CD14-positive monocyte (primary cell): ENCODE data around the gene FBXL4. TPM values are rescaled to one million over a fixed set of nuclear protein-coding genes. Genes with fewer than 3 reads are reported as not detected.
A peak's percentile ranks its signal among the peaks of the same experiment; 100 is the strongest.

Source experiments
- DNase-seq, 3 donors: peaks; one replicate each; pipeline ENCODE4 v3.0.0-alpha.2; 2011 to 2022
- H2AFZ ChIP-seq: 2 replicates; pipeline ENCODE4 v1.6.0; 2012; ENCODE audit warnings: mild to moderate bottlenecking, low read depth, low read length, inconsistent platforms; ENCODE audit not compliant: insufficient read depth, poor library complexity, severe bottlenecking
- H3K27ac ChIP-seq, 2 donors: 1 replicate in 1 of 2; 2 replicates in 1 of 2; pipeline ENCODE4 v1.5.1; 2012 to 2013; ENCODE audit warnings: low read length in 2 of 2, control low read depth in 1 of 2, inconsistent platforms in 1 of 2, low read depth in 1 of 2, mild to moderate bottlenecking in 1 of 2
- H3K27me3 ChIP-seq, 2 donors: one replicate each; pipeline versions ENCODE4 v1.6.0 to v1.6.1; 2011 to 2013; ENCODE audit warnings: low read length in 2 of 2; ENCODE audit not compliant: control insufficient read depth in 2 of 2, insufficient read depth in 2 of 2
- H3K36me3 ChIP-seq, 2 donors: replicated peaks in 1 of 2; 1 replicate in 1 of 2; 2 replicates in 1 of 2; pipeline versions ENCODE4 v1.5.1 to v1.6.1; 2012 to 2013; ENCODE audit warnings: low read length in 2 of 2, control low read depth in 1 of 2, inconsistent platforms in 1 of 2, mild to moderate bottlenecking in 1 of 2; ENCODE audit not compliant: insufficient read depth in 2 of 2, control insufficient read depth in 1 of 2
- H3K4me1 ChIP-seq, 2 donors: 1 replicate in 1 of 2; 2 replicates in 1 of 2; pipeline versions ENCODE4 v1.5.1 to v1.6.1; 2012 to 2013; ENCODE audit warnings: low read length in 2 of 2, control low read depth in 1 of 2, inconsistent platforms in 1 of 2, mild to moderate bottlenecking in 1 of 2, moderate library complexity in 1 of 2; ENCODE audit not compliant: insufficient read depth in 2 of 2, control insufficient read depth in 1 of 2
- H3K4me2 ChIP-seq: replicated peaks from 2 replicates; pipeline ENCODE3; 2012; ENCODE audit warnings: low read length, moderate library complexity, mild to moderate bottlenecking; ENCODE audit not compliant: poor library complexity, severe bottlenecking; ENCODE audit errors: extremely low read depth
- H3K4me3 ChIP-seq, 3 experiments: fragments of 200-600 bp in 1 of 3; sonication (generic) in 1 of 3; replicated peaks in 1 of 3; 1 replicate in 2 of 3; 2 replicates in 1 of 3; pipeline ENCODE4 v1.5.1; 2011 to 2013; ENCODE audit warnings: low read length in 3 of 3, mild to moderate bottlenecking in 3 of 3, control low read depth in 2 of 3, low read depth in 2 of 3, inconsistent platforms in 1 of 3, moderate library complexity in 1 of 3
- H3K79me2 ChIP-seq: 2 replicates; pipeline ENCODE4 v1.6.0; 2012; ENCODE audit warnings: mild to moderate bottlenecking, control low read depth, inconsistent platforms, low read length, moderate library complexity; ENCODE audit not compliant: insufficient read depth
- H3K9ac ChIP-seq: 2 replicates; pipeline ENCODE4 v1.6.0; 2017; ENCODE audit warnings: low read length, mild to moderate bottlenecking; ENCODE audit not compliant: insufficient read depth, poor library complexity, severe bottlenecking
- H3K9me3 ChIP-seq, 2 donors: replicated peaks in 1 of 2; 1 replicate in 1 of 2; 2 replicates in 1 of 2; pipeline versions ENCODE4 v1.5.1 to v1.6.1; 2012 to 2013; ENCODE audit warnings: low read length in 2 of 2, control low read depth in 1 of 2; ENCODE audit not compliant: control insufficient read depth in 1 of 2, insufficient read depth in 1 of 2
- H4K20me1 ChIP-seq: 2 replicates; pipeline ENCODE4 v1.6.0; 2012; ENCODE audit warnings: mild to moderate bottlenecking, low read length, control low read depth, moderate library complexity; ENCODE audit not compliant: insufficient read depth
- H3K27ac Mint-ChIP-seq, 7 donors: one replicate each; pipeline ENCODE4 v1.8.0; 2020; ENCODE audit warnings: mild to moderate bottlenecking in 7 of 7, mixed read lengths in 7 of 7, moderate library complexity in 6 of 7, inconsistent platforms in 2 of 7
- H3K27me3 Mint-ChIP-seq, 3 donors: one replicate each; pipeline ENCODE4 v1.8.0; 2021 to 2022; ENCODE audit warnings: low read depth in 3 of 3, mild to moderate bottlenecking in 3 of 3, mixed read lengths in 3 of 3, moderate library complexity in 3 of 3, inconsistent platforms in 1 of 3
- H3K36me3 Mint-ChIP-seq, 2 donors: one replicate each; pipeline ENCODE4 v1.8.0; 2020; ENCODE audit warnings: mixed read lengths in 2 of 2, inconsistent platforms in 1 of 2, mild to moderate bottlenecking in 1 of 2
- H3K4me1 Mint-ChIP-seq: one replicate; pipeline ENCODE4 v1.8.0; 2020; ENCODE audit warnings: mild to moderate bottlenecking, mixed read lengths
- H3K4me3 Mint-ChIP-seq, 2 donors: one replicate each; pipeline ENCODE4 v1.8.0; 2020; ENCODE audit warnings: mild to moderate bottlenecking in 2 of 2, mixed read lengths in 2 of 2, moderate library complexity in 1 of 2
- H3K9me3 Mint-ChIP-seq, 7 donors: one replicate each; pipeline ENCODE4 v1.8.0; 2020 to 2022; ENCODE audit warnings: mixed read lengths in 7 of 7, mild to moderate bottlenecking in 6 of 7, moderate library complexity in 6 of 7, inconsistent platforms in 2 of 7
- CTCF ChIP-seq: fragments of 200-600 bp; IDR thresholded peaks from one replicate; pipeline ENCODE4 v1.8.0; 2022; ENCODE audit warnings: antibody characterized with exemption, mild to moderate bottlenecking
- WGBS: methylation state at CpG from one replicate; pipeline ENCODE4 v1.1.5; 2013; ENCODE audit warnings: missing lambda C conversion rate; ENCODE audit not compliant: insufficient coverage; 5-methylcytosine and 5-hydroxymethylcytosine counted together
- intact Hi-C, 2 donors: fragments of 100-400 bp; cut with micrococcal nuclease; formaldehyde crosslinking; loops; one replicate each; pipeline versions ENCODE4 v1.15.0 to v1.15.1; 2023
- polyA plus RNA-seq, 3 donors: library from polyadenylated mRNA; depleted of rRNA in 1 of 3; unstranded in 2 of 3; stranded (reverse) in 1 of 3; fragments of 300-500 nt in 2 of 3; fragments of >200 nt in 1 of 3; fragmentation: Illumina TruSeq in 2 of 3; gene quantifications; 1 replicate in 2 of 3; 2 replicates in 1 of 3; pipeline ENCODE4 v1.2.3, GENCODE V29; 2012 to 2021

FBXL4 gene
- polyA plus RNA-seq, 3 donors: 5.7 to 10.9 (median 8.6) TPM

- WGBS: 3% methylated on average over 44 of the region's 53 CpGs
- peaks cover 98 to 99% of the 10 kb centered on the region in 2 donors for H3K27me3 ChIP-seq
- no peak for TF ChIP-seq CTCF
- H4K20me1 ChIP-seq: no peaks in the 10 kb centered on the region
- DNase-seq: no peak
- H3K4me3 Mint-ChIP-seq: peak overlapping the region in 1 of 2 donors; percentile 75
- H3K36me3 Mint-ChIP-seq: peaks cover 0 to 15% of the 10 kb centered on the region in 2 donors
- intact Hi-C loops: no loop called here
- H3K9ac ChIP-seq: no peak overlapping the region
- H3K27ac Mint-ChIP-seq: no peak overlapping the region
- H3K4me1 ChIP-seq: peaks cover 15 to 19% of the 10 kb centered on the region in 2 donors
- H3K79me2 ChIP-seq: no peaks in the 10 kb centered on the region
- peaks cover 21% of the 10 kb centered on the region for H3K4me1 Mint-ChIP-seq
- peaks cover 0 to 22% (median 10%) of the 10 kb centered on the region in 7 donors for H3K9me3 Mint-ChIP-seq
- H3K36me3 ChIP-seq: no peaks in the 10 kb centered on the region
- no peak overlapping the region for H3K4me3 ChIP-seq
- peaks cover 93 to 98% (median 93%) of the 10 kb centered on the region in 3 donors for H3K27me3 Mint-ChIP-seq
- no peak overlapping the region for H3K4me2 ChIP-seq
- no peak overlapping the region for H2AFZ ChIP-seq
- peaks cover 7 to 41% of the 10 kb centered on the region in 2 donors for H3K9me3 ChIP-seq
- no peak overlapping the region for H3K27ac ChIP-seq
Measured at GRCh38 chr6:98843271-98844243, 104.2 kb downstream of the FBXL4 start.

- DNase-seq: no peak
Measured at GRCh38 chr6:98842342-98843180, 105.2 kb downstream of the FBXL4 start.

More at GRCh38 chr6:98842342-98843180, 105.2 kb downstream of the FBXL4 start:
- peaks cover 0 to 15% of the 10 kb centered on the region in 2 donors for H3K36me3 Mint-ChIP-seq
- no peak overlapping the region for H3K27ac Mint-ChIP-seq
- H3K36me3 ChIP-seq: no peaks in the 10 kb centered on the region
- no peak overlapping the region for H3K27ac ChIP-seq
- no peak overlapping the region for H3K9ac ChIP-seq
- peaks cover 14% of the 10 kb centered on the region for H3K4me1 Mint-ChIP-seq
- no peaks in the 10 kb centered on the region for H3K79me2 ChIP-seq
- peaks cover 0 to 22% (median 10%) of the 10 kb centered on the region in 7 donors for H3K9me3 Mint-ChIP-seq
- no peaks in the 10 kb centered on the region for H4K20me1 ChIP-seq
- H3K27me3 Mint-ChIP-seq: peaks cover 94 to 97% (median 94%) of the 10 kb centered on the region in 3 donors
- 9% methylated on average over 42 of the region's 44 CpGs for WGBS
- H3K4me2 ChIP-seq: no peak overlapping the region
- H3K4me3 ChIP-seq: no peak overlapping the region
- TF ChIP-seq CTCF: no peak
- H3K4me1 ChIP-seq: peaks cover 5 to 9% of the 10 kb centered on the region in 2 donors
- H2AFZ ChIP-seq: no peak overlapping the region
- intact Hi-C loops: no loop called here
- peaks cover 98 to 99% of the 10 kb centered on the region in 2 donors for H3K27me3 ChIP-seq
- peaks cover 2 to 35% of the 10 kb centered on the region in 2 donors for H3K9me3 ChIP-seq
- peak overlapping the region in 1 of 2 donors; percentile 76 for H3K4me3 Mint-ChIP-seq
